Measurements from ENCODE around the gene DLX1.
"Not testable (repeated sequence)": the region's sequence is repeated elsewhere in the genome, so short reads cannot be mapped to it uniquely, and the experiment has no call there.

DLX1 gene

GRCh38 chr2:172120118-172120517 is 34.8 kb downstream of the DLX1 start:
- DNase-seq: no peak

DNA sequence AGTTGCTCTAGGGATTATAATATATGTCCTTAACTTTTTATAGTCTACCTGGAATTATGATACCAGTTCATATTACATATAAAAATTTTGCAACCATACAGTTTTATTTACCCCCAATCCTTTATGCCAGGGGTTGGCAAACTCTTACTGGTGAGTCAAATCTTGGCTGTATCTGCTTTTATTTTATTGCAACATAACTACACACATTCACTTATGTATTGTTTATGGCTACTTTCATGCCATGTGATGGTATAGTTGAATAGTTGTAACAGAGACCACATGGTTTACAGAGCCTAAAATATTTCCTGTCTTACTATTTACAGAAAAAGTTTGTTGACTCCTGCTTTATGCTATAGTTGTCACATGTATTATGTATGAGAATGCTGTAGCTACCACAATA is 43.2 kb downstream of the DLX1 start:
- no peak for DNase-seq

DNA sequence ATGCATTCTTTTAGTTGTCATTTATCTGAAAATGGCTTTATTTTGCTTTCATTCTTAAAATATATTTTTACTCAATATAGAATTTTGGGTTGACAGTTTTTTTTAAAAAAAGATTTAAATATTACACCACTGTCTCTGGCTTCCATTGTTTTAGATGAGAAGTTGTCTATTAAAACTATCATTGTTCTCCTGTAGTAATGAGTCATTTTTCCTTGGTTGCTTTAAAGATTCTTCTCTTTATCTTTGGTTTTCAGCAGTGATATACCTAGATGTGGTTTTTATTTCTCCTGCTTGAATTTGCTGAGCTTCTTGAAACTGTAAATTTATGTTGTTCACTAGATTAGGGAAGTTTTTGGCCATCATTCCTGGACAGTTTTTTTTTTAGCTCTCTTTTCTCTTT is 44.1 kb downstream of the DLX1 start:
- DNase-seq: no peak

- no peak for DNase-seq
Measured at GRCh38 chr2:172131713-172132555, 46.6 kb downstream of the DLX1 start.

- DNase-seq: no peak
Measured at GRCh38 chr2:172134270-172134669, 49.0 kb downstream of the DLX1 start.

- no peak for DNase-seq
Measured at GRCh38 chr2:172135446-172135845, 50.1 kb downstream of the DLX1 start.

DNA sequence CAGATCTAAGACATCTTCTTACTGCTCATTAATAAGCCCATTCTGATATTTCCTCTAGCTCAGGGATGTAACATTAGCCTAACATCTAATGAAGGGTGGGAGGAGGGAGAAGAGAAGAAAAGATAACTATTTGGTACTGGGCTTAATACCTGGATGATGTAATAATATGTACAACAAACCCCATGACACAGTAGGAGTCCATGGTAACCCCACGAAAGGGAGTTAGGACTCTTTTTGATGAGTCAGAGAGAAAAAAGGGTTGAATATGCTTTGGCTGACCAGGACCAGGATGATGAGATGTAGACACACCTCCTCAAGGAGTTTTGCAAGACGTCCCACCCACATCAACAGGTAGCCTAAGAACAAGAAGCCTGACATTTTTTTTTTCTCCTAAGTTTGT is 51.8 kb downstream of the DLX1 start:
- DNase-seq: no peak

DNA sequence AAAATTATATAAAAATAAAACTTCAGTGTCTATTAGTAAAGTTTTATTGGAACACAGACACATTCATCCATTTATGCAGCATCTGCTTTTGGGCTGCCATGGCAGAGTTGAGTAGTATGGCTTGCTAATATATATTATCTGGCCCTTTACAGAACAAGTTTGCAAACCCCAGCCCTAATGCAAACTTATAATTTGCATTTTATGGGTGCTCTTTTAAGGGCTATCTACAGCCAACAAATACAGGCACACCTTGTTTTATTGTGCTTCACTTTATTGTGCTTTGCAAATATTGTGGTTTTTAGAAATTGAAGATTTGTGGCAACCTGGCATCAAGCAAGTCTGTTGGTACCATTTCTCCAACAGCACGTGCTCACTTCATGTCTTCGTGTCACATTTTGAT is 52.6 kb downstream of the DLX1 start:
- DNase-seq: no peak

GRCh38 chr2:172138727-172139126 is 53.4 kb downstream of the DLX1 start:
- DNase-seq: not testable (repeated sequence)
